ENCODE results near the gene FAXDC2. TPM values are rescaled to one million over a fixed set of nuclear protein-coding genes. Genes with fewer than 3 reads are reported as not detected.
A peak's percentile ranks its signal among the peaks of the same experiment; 100 is the strongest.

The FAXDC2 gene
- total RNA-seq, 2 experiments from 2014 or later = not detected

DNA sequence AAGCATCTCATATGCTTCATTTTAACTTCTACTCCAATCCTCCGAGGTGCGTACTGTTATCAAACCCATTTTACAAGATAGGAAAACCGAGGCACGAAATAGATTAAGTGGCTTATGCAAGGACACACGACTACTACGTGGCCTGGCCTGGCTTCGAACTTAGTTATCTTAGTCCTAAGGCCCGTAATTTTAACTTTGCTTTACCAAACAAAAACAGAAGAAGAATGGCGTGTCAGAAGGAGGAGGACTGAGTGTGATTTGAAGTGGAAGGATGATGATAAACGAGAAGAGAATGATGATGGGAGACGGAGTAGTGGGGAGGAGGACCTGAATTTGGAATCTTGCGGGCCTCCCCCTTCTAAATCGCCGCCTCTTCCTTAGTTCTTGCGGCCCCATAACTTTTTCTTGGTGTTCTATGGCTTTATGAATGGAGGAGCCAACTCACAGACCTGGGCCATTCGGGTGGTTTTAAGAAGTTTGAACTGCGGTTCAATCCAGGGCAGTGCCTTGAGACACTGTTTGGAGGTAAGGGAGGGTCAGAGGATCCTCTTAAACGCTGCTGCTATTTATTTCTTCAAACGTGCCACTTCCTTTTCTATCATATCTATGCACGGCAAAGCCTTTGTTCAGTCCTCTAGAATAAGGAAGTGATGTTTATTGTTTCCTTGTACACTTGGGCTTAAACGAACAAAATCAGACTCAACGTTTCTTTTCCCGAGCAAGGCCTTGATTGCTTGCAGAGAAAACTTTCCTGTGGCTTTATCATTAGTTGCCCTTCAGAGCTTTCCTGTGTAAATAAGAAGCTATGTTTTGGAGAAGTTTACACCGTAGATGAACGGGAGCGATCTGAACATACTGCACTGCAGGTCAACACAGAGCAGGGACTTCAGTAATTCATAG lies 8.8 kb upstream of the FAXDC2 start:
- peak; percentile 26 for DNase-seq
- CTCF ChIA-PET = no interaction called here

DNA sequence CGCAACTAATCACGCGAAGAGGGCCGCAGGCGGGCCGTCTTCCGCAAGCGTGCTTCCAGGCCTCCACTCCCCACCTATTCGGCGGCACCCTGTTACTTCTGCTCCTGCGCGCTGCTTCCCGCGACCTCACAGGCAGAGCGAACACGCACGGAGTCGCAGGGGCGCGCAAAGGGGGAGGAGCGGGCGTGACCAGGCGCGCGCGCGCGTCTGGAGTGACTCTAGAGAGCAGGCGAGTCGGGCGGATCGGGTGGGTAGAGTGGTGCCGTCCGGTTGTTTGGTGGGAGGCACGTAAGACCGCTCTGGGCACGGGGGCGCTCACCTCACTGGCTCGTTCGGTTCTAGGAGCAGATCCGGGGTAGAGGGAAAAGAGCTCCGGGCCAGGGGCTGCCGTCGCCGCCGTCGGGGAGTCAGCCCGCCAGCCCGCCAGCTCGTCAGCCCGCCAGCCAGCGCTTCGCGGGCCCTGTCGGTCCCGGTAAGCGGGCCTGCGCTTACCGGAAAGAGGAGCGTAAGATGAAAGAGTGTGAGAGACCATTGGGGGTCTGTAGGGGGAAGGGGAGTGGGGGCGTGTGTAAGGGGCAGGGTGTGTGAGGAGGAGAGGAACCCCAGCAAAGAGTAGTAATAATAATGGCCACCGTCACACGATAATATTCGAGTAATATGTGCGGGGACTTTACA lies 8.0 kb upstream of the FAXDC2 start, which contains the start of gene CNOT8:
TSS of gene CNOT8 (plus strand) at position 331 of the 675 bp plus-strand sequence. CDS start 4,652 bp downstream, outside the sequence.
- no peaks in the 10 kb centered on the region for H3K9me3 Mint-ChIP-seq
- H3K27ac Mint-ChIP-seq = peak within 1 kb of the TSS; percentile 100
- CTCF ChIA-PET = no interaction called here
- peak; percentile 98 for DNase-seq
- H3K36me3 Mint-ChIP-seq (ENCODE audit: low read depth) = peaks cover 44% of the 10 kb centered on the region
- H3K27me3 Mint-ChIP-seq = no peaks in the 10 kb centered on the region
- peaks cover 42% of the 10 kb centered on the region for H3K4me1 Mint-ChIP-seq
- peak within 1 kb of the TSS; percentile 89 for H3K4me3 Mint-ChIP-seq
- POLR2A ChIA-PET = interaction anchor here (0.6 to 2.9 kb wide), 13 partner anchors 9 to 668 kb away, joined by 3 to 28 read pairs (median 4); partner anchors contain the start of genes GALNT10, GEMIN5 and SAP30L

More for the DNA sequence above, 8.8 kb upstream of the FAXDC2 start:
- H3K36me3 Mint-ChIP-seq (ENCODE audit: low read depth) = peaks cover 50% of the 10 kb centered on the region
- no peaks in the 10 kb centered on the region for H3K9me3 Mint-ChIP-seq
- peak overlapping the region; percentile 100 for H3K27ac Mint-ChIP-seq
- H3K27me3 Mint-ChIP-seq = no peaks in the 10 kb centered on the region
- H3K4me1 Mint-ChIP-seq = peaks cover 45% of the 10 kb centered on the region
- peak overlapping the region; percentile 89 for H3K4me3 Mint-ChIP-seq
- POLR2A ChIA-PET = interaction anchor here (0.6 to 2.9 kb wide), 18 partner anchors 8 to 669 kb away, joined by 3 to 28 read pairs (median 5); partner anchors contain the start of genes GALNT10, GEMIN5 and SAP30L

GRCh38 chr5:154857530-154858296 lies 7.3 kb upstream of the FAXDC2 start:
- H3K27me3 Mint-ChIP-seq = no peaks in the 10 kb centered on the region
- H3K36me3 Mint-ChIP-seq (ENCODE audit: low read depth) = peaks cover 37% of the 10 kb centered on the region
- H3K9me3 Mint-ChIP-seq = no peaks in the 10 kb centered on the region
- peak; percentile 86 for DNase-seq
- peak overlapping the region; percentile 89 for H3K4me3 Mint-ChIP-seq
- CTCF ChIA-PET = interaction anchor here (0.6 to 1.2 kb wide), 5 partner anchors 9 to 207 kb away, joined by 3 read pairs; no protein-coding TSS in a partner anchor
- H3K4me1 Mint-ChIP-seq = peaks cover 36% of the 10 kb centered on the region
- peak overlapping the region; percentile 100 for H3K27ac Mint-ChIP-seq
- POLR2A ChIA-PET = interaction anchor here (1.0 to 2.9 kb wide), 11 partner anchors 10 to 667 kb away, joined by 3 to 28 read pairs (median 5); partner anchors contain the start of genes GALNT10, GEMIN5 and SAP30L

DNA sequence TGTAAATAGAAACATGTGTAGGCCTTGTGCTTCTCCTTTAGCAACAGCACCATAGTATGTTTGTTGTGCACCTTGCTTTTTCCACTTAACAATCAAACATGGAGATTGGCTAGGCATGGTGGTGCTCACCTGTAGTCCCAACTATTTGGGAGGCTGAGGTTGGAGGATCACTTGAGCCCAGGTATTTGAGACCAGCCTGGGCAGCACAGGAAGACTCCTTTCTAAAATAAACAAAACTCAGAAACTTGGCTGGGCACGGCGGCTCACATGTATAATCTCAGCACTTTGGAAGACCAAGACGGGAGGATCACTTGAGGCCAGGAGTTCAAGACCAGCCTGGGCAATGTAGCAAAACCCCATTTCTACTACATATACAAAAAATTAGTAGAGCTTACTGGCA lies 948 bp upstream of the FAXDC2 start:
- H3K27me3 Mint-ChIP-seq = no peaks in the 10 kb centered on the region
- POLR2A ChIA-PET = no interaction called here
- CTCF ChIA-PET = no interaction called here
- no peaks in the 10 kb centered on the region for H3K36me3 Mint-ChIP-seq (ENCODE audit: low read depth)
- no peaks in the 10 kb centered on the region for H3K4me1 Mint-ChIP-seq
- H3K4me3 Mint-ChIP-seq = no peak overlapping the region
- DNase-seq = no peak
- no peak overlapping the region for H3K27ac Mint-ChIP-seq
- H3K9me3 Mint-ChIP-seq = no peaks in the 10 kb centered on the region

GRCh38 chr5:154849791-154850201 lies 607 bp downstream of the FAXDC2 start:
- ChIA-PET CTCF (no interaction called here), POLR2A (no interaction called here)
- Mint-ChIP-seq H3K27ac (no peak overlapping the region), H3K4me1 (no peaks in the 10 kb centered on the region), H3K36me3 (ENCODE audit: low read depth) (no peaks in the 10 kb centered on the region), H3K27me3 (no peaks in the 10 kb centered on the region), H3K9me3 (no peaks in the 10 kb centered on the region), H3K4me3 (no peak overlapping the region)
- no peak for DNase-seq

- H3K36me3 Mint-ChIP-seq (ENCODE audit: low read depth) = no peaks in the 10 kb centered on the region
- no peaks in the 10 kb centered on the region for H3K9me3 Mint-ChIP-seq
- H3K27me3 Mint-ChIP-seq = no peaks in the 10 kb centered on the region
- H3K4me1 Mint-ChIP-seq = no peaks in the 10 kb centered on the region
- CTCF ChIA-PET = no interaction called here
- DNase-seq = no peak
- H3K27ac Mint-ChIP-seq = no peak overlapping the region
- POLR2A ChIA-PET = no interaction called here
- no peak overlapping the region for H3K4me3 Mint-ChIP-seq
Measured at GRCh38 chr5:154849264-154849785, 1.1 kb downstream of the FAXDC2 start.

DNA sequence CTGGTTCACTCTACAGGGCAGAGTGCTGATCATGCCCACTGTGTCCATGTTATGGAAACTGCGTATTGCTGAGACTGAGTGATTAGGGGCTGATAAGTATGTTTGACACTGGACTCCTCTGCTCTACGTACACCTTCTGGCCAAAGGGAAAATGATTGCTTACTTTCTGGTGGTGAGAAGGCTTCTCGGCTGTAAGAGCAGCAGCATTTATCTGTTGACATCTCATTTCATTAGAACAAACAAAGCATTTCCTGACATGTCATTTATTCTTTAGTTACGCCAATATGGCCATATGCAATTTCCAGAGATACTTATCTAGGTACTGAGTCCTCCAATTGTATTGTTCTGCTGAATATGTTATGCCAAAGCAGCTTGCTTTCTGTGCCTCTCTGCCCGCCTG lies 5.6 kb downstream of the FAXDC2 start:
- Mint-ChIP-seq H3K36me3 (ENCODE audit: low read depth) (no peaks in the 10 kb centered on the region), H3K27me3 (no peaks in the 10 kb centered on the region), H3K9me3 (no peaks in the 10 kb centered on the region), H3K4me3 (no peak overlapping the region), H3K4me1 (no peaks in the 10 kb centered on the region), H3K27ac (no peak overlapping the region)
- no peak for DNase-seq
- POLR2A ChIA-PET = interaction anchor here (3.4 kb wide), 1 partner anchor 15 kb away, joined by 8 read pairs; no protein-coding TSS in a partner anchor
- CTCF ChIA-PET = interaction anchor here (0.9 kb wide), 1 partner anchor 655 kb away, joined by 3 read pairs; no protein-coding TSS in a partner anchor

- Mint-ChIP-seq H3K27me3 (no peaks in the 10 kb centered on the region), H3K27ac (no peak overlapping the region), H3K36me3 (ENCODE audit: low read depth) (no peaks in the 10 kb centered on the region), H3K4me3 (no peak overlapping the region), H3K9me3 (no peaks in the 10 kb centered on the region), H3K4me1 (no peaks in the 10 kb centered on the region)
- no peak for DNase-seq
- CTCF ChIA-PET = interaction anchor here (1.1 kb wide), 1 partner anchor 8 kb away, joined by 3 read pairs; no protein-coding TSS in a partner anchor
- POLR2A ChIA-PET = interaction anchor here (3.4 kb wide), 1 partner anchor 13 kb away, joined by 8 read pairs; no protein-coding TSS in a partner anchor
Measured at GRCh38 chr5:154842689-154843530, 7.5 kb downstream of the FAXDC2 start.

DNA sequence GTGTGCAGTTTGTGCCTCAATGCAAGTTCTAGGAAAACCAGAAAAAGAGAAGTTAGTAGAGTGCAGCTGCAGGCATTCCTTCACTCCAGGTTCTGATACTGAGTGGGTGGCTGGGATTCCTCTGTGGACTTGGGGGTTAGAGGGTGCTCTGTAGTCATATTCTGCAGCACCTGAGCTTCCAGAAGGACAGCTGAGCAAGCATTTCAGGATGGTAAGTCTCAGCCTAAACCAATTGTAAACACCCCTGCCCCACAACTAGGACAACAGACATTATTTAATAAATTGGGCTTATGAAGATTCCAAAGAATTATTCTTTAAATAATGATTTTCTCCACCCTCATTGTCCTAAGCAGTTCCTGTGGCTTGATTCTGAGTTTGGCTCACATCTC lies 9.1 kb downstream of the FAXDC2 start:
- POLR2A ChIA-PET = no interaction called here

GRCh38 chr5:154840435-154841272 lies 9.7 kb downstream of the FAXDC2 start:
- no peak for DNase-seq
- CTCF ChIA-PET = no interaction called here
- no peak overlapping the region for H3K4me3 Mint-ChIP-seq
- no peaks in the 10 kb centered on the region for H3K4me1 Mint-ChIP-seq
- POLR2A ChIA-PET = no interaction called here
- H3K27me3 Mint-ChIP-seq = no peaks in the 10 kb centered on the region
- H3K9me3 Mint-ChIP-seq = no peaks in the 10 kb centered on the region
- H3K36me3 Mint-ChIP-seq (ENCODE audit: low read depth) = peaks cover 2% of the 10 kb centered on the region
- H3K27ac Mint-ChIP-seq = no peak overlapping the region

More for the DNA sequence above, 9.1 kb downstream of the FAXDC2 start:
- peaks cover 2% of the 10 kb centered on the region for H3K36me3 Mint-ChIP-seq (ENCODE audit: low read depth)
- CTCF ChIA-PET = interaction anchor here (0.5 kb wide), 1 partner anchor 15 kb away, joined by 3 read pairs; no protein-coding TSS in a partner anchor
- H3K27ac Mint-ChIP-seq = no peak overlapping the region
- H3K9me3 Mint-ChIP-seq = no peaks in the 10 kb centered on the region
- H3K27me3 Mint-ChIP-seq = no peaks in the 10 kb centered on the region
- no peak for DNase-seq
- H3K4me3 Mint-ChIP-seq = no peak overlapping the region
- no peaks in the 10 kb centered on the region for H3K4me1 Mint-ChIP-seq
